ENCODE results near the gene FAM50B. TPM values are rescaled to one million over a fixed set of nuclear protein-coding genes. Genes with fewer than 3 reads are reported as not detected.

FAM50B gene
- polyA plus RNA-seq, 1 donor from 2014 or later: 0.79 TPM

- Histone ChIP-seq H3K79me2 (replicated peaks; ENCODE audit: insufficient read depth, low read length) (no peaks in the 10 kb centered on the region), H3K4me3 (ENCODE audit: low read length) (no peak overlapping the region), H4K20me1 (ENCODE audit: insufficient read depth) (no peaks in the 10 kb centered on the region), H3K9me3 (ENCODE audit: low read length) (no peaks in the 10 kb centered on the region), H2AFZ (ENCODE audit: low read depth, low read length) (no peak overlapping the region), H3K27ac (ENCODE audit: low read length) (no peak overlapping the region), H3F3A (ENCODE audit: insufficient read depth, low read length, poor library complexity, severe bottlenecking) (no peaks in the 10 kb centered on the region), H3K9me2 (ENCODE audit: insufficient read depth, low read length) (no peaks in the 10 kb centered on the region), H3K9ac (ENCODE audit: low read length) (no peak overlapping the region), H3K36me3 (ENCODE audit: insufficient read depth, low read length) (no peaks in the 10 kb centered on the region), H3K27me3 (ENCODE audit: insufficient read depth, low read depth, low read length) (no peaks in the 10 kb centered on the region), H3K4me2 (ENCODE audit: low read length) (no peak overlapping the region)
- TF ChIP-seq POLR2AphosphoS5 (IDR thresholded peaks at IDR 0.05) (no peak), MXI1 (conservative IDR thresholded peaks at IDR 0.05; ENCODE audit: poor library complexity, severe bottlenecking) (no peak), EP300 (conservative IDR thresholded peaks at IDR 0.05; ENCODE audit: poor library complexity, severe bottlenecking) (no peak), EZH2 (IDR thresholded peaks at IDR 0.05; ENCODE audit: borderline replicate concordance, insufficient read depth, low read length, poor library complexity, severe bottlenecking) (no peak), TAF1 (IDR thresholded peaks at IDR 0.05; ENCODE audit: low read depth) (no peak), SMC3 (conservative IDR thresholded peaks at IDR 0.05; ENCODE audit: poor library complexity) (no peak), REST (IDR thresholded peaks at IDR 0.05; ENCODE audit: borderline replicate concordance) (no peak), RAD21 (conservative IDR thresholded peaks at IDR 0.05) (no peak)
- TF ChIP-seq, protein P1, sequence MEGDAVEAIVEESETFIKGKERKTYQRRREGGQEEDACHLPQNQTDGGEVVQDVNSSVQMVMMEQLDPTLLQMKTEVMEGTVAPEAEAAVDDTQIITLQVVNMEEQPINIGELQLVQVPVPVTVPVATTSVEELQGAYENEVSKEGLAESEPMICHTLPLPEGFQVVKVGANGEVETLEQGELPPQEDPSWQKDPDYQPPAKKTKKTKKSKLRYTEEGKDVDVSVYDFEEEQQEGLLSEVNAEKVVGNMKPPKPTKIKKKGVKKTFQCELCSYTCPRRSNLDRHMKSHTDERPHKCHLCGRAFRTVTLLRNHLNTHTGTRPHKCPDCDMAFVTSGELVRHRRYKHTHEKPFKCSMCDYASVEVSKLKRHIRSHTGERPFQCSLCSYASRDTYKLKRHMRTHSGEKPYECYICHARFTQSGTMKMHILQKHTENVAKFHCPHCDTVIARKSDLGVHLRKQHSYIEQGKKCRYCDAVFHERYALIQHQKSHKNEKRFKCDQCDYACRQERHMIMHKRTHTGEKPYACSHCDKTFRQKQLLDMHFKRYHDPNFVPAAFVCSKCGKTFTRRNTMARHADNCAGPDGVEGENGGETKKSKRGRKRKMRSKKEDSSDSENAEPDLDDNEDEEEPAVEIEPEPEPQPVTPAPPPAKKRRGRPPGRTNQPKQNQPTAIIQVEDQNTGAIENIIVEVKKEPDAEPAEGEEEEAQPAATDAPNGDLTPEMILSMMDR (IDR thresholded peaks at IDR 0.05; ENCODE audit: poor library complexity, severe bottlenecking): no peak
Observed at GRCh38 chr6:3844097-3844463, 5.1 kb upstream of the FAM50B start.

GRCh38 chr6:3847521-3847920, 1.7 kb upstream of the FAM50B start:
- Histone ChIP-seq H3K27me3 (ENCODE audit: insufficient read depth, low read depth, low read length) (no peaks in the 10 kb centered on the region), H3K4me2 (ENCODE audit: low read length) (no peak overlapping the region), H3F3A (ENCODE audit: insufficient read depth, low read length, poor library complexity, severe bottlenecking) (no peaks in the 10 kb centered on the region), H3K9me2 (ENCODE audit: insufficient read depth, low read length) (no peaks in the 10 kb centered on the region), H2AFZ (ENCODE audit: low read depth, low read length) (no peak overlapping the region), H3K4me3 (ENCODE audit: low read length) (no peak overlapping the region), H3K36me3 (ENCODE audit: insufficient read depth, low read length) (no peaks in the 10 kb centered on the region), H3K27ac (ENCODE audit: low read length) (no peak overlapping the region), H3K79me2 (replicated peaks; ENCODE audit: insufficient read depth, low read length) (no peaks in the 10 kb centered on the region), H4K20me1 (ENCODE audit: insufficient read depth) (no peaks in the 10 kb centered on the region), H3K9me3 (ENCODE audit: low read length) (no peaks in the 10 kb centered on the region), H3K9ac (ENCODE audit: low read length) (no peak overlapping the region)
- no peak for TF ChIP-seq SMC3 (conservative IDR thresholded peaks at IDR 0.05; ENCODE audit: poor library complexity)
- no peak for TF ChIP-seq EP300 (conservative IDR thresholded peaks at IDR 0.05; ENCODE audit: poor library complexity, severe bottlenecking)
- no peak for TF ChIP-seq EZH2 (IDR thresholded peaks at IDR 0.05; ENCODE audit: borderline replicate concordance, insufficient read depth, low read length, poor library complexity, severe bottlenecking)
- no peak for TF ChIP-seq MXI1 (conservative IDR thresholded peaks at IDR 0.05; ENCODE audit: poor library complexity, severe bottlenecking)
